NCI-H82 treated with DMSO at 0.1 percent for 48 hours (cell line): Measurements from ENCODE around the gene PKHD1.
"Not testable (repeated sequence)": the region's sequence is repeated elsewhere in the genome, so short reads cannot be mapped to it uniquely, and the experiment has no call there.

ENCODE experiments used
- DNase-seq: peaks from one replicate; lab custom pipeline; 2025; ENCODE audit not compliant: unreplicated experiment; lab: John Stamatoyannopoulos, UW

The PKHD1 gene

DNA sequence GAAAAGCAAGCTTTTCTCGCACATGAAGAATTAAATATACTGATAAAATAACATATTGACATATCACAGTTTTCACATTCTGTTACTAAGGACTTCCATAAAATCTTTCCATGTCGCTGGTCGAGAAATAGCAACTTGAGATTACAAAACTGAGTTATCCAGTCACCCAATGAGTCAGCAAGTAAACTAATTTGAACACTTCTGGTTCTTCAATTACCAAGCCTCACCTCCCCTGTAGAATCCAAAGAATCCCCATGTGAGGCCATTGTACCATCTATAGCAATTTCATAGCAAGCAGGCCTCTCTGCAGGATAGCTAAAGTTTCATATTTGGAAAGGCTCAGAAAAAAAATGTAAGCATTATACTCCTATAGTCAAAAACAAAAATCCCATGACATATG lies 87.3 kb downstream of the PKHD1 start:
- no peak for DNase-seq

DNA sequence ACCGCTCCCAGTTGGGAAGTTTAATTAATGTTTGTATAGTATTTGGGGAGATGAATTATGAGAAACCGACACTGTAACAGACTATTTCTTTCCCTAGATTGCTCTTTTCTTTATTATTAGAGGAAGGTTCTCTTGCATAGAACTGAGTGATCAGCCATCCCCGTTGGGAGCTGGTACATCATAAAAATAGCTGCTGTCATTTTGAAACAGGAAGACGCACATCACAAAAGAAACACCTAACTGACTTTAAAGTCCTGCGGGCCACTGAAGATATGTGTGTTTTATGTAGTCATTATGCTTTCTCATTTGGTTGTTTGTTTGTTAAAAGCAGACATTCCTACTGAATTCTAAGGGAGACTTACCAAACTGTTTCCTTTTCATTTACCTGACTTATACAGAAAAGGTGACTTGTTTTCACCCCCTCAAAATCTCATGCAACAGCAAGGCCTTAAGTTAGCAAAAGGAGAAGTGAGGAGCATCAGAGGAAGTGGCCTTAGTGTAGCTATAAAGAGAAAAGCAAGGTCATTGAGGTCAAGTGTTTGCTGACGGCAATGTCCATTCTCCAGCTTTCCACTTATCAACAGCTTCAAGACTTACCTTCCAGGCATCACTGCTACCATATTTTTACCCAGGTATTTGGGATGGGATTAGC lies 91.0 kb downstream of the PKHD1 start:
- DNase-seq, result no peak

DNA sequence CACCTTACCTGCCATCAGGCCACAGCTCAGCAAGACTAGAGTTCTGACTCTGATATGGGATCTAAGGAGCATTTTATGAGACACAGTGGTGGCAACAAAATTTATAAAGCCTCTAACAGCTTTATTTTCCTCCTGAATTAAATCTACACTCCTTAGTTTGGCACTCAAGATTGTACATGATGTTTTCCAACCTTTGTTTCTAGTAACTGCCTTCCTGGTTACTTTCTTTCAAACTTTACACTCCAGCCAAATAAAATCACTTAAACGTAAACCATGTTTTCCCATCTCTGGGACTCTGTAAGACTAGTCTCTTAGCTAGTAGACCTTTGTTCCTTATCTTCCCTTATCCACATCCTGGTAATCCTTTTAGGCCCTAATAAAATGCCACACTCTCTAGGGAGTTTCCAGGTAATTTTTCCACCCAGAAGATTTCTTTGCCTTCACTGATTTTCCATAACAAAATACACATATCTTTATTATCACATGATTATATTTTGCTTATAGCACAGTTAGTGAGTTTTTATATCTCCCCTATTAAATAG lies 92.1 kb downstream of the PKHD1 start:
- no peak for DNase-seq

DNA sequence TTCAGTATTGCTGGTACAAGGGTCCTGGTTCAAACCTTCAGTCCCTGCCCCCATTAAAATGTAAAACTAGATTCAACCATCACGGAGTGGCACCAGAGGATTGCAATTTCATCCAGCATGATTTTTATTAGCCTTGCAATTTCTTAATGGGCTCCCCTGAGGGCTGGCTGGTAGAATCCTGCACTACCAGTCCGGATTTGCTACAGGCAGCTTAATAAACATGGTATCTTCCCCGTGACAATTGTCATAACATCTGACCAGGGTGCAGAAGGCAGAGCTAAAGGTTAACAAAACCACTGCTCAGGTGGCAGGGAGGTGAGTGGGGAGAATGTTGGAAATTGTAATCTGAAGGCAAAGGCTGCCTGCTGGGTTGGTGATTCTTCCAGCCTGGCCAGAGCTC lies 94.5 kb downstream of the PKHD1 start:
- no peak for DNase-seq

DNA sequence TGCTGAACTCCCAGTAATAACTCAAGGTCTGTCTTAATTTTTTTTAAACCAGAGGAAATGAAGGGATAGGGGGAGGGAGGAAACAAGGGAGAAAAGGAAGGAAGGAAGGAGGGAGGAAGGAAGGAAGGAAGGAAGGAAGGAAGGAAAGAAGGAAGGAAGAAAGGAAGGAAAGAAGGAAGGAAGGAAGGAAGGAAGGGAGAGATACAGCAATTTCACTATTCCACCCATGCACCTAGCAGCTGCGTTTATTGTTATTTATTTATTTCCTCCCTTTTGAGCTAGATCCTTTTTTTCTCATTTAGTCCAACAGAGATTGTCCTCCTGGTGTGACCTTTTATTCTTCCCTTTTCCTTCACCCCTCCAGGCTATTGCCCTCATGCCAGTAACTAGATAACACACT lies 97.6 kb downstream of the PKHD1 start:
- no peak for DNase-seq

DNA sequence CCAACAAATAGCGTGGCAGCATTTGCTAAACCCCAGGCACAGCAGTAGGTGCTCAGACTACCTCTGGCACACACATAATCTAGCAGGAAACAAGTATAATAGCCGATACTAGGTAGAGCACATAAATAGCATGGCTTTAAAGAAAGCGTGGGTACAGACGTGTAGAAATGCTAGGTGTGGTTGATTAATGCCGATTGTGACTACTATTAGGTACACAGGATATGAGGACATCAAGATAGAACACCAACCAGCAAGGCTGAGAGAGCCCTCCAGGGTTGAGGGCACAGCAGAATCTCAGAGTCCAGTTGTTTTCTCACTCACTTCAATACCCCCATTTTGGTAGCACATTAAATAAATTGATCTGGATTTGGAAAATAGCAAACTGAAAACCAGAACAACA lies 100.5 kb downstream of the PKHD1 start:
- no peak for DNase-seq

DNA sequence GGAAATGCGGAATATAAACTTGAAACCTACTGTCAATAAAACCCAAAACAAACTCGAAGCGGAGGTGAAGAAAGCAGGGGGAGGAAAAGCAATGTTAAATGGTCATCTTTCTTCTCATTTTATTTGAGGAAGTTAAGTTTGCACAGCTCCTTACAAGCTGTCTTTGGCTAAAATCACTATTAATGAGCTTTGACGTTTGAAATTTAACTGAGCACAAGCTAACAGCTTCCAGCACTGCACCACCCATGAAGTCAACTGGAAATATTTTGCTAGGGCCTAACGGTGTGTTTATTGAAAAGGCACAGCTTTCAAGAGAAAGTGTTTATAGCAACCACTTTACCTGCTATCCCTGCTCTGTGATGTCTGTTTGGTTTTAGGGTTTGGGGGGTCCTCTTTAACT lies 103.8 kb downstream of the PKHD1 start:
- DNase-seq, result no peak

DNA sequence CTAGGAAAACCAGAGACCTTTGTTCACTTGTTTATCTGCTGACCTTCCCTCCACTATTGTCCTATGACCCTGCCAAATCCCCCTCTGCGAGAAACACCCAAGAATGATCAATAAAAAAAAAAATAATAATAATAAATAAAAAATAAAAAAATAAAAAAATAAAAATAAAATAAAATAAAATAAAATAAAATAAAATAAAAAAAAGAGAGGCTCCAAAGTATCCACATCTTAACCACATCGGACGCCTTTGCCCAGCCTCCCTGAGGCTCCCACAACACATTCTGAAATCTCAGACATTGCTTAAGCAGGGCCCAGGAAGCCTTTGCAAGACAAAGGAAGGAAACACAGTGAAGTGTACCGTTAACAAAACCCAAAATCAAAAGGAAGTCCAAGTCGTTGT lies 104.7 kb downstream of the PKHD1 start:
- not testable (repeated sequence) for DNase-seq

DNA sequence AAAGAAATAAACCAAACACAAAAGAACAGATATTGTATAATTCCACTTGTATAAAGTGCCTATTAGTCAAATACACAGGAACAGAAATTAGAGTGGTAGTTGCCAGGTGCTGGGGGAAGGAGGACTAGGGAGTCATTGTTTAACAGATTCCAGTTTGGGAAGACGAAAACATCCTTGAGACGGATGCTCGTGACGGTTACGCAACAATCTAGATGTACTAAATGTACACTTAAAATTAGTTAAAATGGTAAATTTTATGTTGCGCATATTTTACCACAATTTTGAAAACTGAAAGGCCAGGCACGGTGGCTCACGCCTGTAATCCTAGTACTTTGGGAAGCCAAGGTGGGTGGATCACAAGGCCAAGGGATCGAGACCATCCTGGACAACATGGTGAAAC lies 111.0 kb downstream of the PKHD1 start:
- DNase-seq, result no peak

DNA sequence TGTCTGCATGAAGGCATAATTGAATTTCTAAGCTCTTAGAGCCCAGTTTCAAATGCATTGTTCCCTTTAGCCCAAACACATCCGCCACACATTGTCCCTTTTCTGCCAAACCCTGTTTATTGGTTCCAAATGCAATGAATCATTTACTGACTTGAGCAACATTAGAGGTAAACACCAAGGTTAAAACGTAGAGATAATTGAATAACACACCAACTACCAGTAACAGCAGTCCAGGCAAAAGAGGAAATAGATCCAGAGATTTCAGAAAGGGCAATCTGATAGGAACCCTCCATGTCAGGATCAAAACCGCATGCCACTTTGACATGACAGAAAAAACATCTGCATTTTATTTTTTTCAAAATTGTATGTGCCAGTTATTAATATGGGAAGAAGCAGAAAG lies 114.8 kb downstream of the PKHD1 start:
- DNase-seq, result no peak

DNA sequence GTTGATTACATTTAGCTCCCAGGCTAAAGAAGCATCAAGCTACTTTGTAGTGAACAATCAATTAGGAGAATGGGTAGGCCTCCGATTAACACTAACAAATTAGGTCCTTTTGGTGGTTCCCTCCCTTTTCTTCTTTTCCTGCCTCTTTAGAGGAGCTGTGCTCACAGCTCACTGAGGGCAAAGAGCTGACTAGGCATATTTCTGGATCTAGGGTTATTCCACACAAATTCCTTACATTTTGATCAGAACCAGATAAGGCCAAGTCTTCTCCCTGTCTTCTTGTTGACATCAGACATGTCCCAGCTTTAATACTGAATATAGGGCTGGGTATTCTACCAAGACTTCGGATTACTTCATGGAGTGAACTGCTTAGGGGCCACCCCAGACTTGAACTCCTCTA lies 119.1 kb downstream of the PKHD1 start:
- no peak for DNase-seq

DNA sequence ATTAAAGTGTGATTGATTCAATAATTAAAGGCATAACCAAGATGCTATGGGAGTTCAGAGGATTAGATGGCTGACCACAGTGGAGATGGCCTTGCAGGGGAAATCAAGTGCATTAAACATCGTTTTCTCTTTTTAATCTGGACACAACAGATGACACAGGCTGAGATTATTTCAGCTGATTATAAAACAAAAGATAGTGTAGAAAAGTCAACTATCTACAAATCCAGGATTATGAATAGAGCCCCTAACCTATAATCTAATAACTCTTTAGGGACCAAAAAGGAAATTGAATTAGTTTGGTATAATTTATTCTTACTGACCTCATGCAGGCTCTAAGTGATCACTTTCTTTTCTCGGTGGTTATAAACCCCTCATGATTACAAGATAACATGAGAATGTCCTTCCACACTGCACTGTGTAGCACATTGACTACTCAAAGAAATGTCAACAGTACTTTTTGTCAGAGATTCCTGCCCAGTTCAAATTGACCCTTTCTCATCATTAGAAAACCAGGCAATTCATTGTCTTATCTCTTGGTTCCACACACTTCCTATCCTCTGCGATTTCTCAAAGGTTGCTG lies 122.1 kb downstream of the PKHD1 start:
- no peak for DNase-seq

DNA sequence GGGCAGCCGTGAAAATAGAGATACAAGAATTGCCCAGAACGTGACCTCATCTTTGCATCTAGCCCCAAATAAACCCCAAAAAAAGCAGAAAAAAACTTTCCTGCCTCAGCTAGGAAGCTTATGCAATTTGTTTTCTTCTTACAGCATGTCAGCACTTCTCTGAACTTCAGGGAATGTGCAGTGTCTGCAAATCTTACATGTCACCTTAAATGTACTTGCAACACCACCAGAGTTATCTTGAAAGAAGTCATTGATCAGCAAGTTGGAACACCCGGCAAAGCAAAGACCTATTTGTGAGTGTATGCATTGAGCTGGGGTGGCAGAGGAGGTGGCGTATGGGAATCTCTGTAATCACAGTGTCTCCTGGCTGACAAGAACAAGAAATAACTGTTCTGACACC lies 123.4 kb downstream of the PKHD1 start:
- DNase-seq, result no peak

DNA sequence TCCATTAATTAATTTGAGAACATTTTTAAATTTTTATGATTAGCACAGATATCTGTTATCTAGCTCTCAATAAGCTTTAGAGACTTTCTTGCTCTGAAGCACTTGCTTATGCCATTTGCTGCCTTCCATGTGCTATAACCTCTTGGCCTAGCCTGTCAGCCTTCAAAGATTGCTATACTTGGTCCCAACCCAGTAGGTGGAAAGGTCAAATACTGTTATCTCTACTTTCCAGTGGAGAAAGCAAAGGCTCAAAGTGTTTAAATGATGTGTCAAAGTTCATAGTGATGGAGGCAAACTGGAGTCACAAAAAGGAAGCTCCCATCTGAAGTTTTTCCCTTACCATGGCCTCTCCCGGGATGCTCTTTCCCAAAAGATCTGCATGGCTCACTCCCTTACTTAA lies 125.1 kb downstream of the PKHD1 start:
- DNase-seq, result no peak

DNA sequence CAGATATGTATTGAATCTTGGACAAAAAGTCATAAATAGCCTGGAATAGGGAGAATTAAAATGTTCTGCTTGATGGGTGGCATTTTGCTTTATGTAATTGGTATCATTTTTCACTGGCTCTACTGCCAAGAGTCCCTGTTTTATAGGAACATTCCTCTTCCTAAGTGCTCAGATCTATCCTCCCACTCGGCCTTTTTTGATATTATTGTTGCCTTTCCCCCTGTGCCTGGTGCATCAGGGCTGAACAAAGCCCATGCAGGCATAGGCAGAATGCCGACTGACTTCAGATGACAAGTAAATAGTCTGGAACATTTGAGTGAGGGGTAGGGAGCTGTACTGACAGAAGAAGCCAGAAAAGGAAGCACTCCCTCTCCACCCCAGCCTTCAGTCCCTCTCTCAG lies 127.0 kb downstream of the PKHD1 start:
- DNase-seq, result no peak

DNA sequence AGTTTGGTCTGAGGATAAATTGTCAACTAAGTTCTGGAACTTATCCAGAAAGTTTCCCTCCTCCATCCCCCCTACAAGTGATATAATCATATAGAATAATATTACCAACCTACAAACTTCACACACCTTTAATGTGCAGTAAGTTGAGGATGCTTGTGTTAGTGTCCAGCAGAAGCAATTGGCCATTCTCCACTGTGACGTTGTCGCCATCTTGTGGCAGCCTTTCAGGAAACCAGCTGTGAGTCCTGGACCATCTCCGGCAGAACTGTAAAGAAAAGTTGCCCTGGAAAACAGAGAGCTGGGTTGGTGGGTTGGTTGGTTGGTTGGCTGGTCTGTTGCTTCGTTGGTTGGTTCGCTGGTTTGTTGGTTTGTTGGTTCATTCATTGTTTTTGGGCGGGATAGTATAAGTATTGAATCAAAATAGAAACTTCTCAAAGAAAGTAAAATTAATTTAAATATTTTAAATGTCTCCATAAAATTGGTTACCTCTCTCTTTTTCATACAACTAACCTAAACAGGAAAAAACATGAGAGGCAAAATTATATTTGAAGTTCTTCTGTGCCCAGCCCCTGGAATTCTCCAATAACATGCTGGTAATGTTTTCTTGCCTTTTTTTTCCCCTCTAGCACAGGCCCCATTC lies 127.5 kb downstream of the PKHD1 start:
- peak; percentile 17 for DNase-seq

DNA sequence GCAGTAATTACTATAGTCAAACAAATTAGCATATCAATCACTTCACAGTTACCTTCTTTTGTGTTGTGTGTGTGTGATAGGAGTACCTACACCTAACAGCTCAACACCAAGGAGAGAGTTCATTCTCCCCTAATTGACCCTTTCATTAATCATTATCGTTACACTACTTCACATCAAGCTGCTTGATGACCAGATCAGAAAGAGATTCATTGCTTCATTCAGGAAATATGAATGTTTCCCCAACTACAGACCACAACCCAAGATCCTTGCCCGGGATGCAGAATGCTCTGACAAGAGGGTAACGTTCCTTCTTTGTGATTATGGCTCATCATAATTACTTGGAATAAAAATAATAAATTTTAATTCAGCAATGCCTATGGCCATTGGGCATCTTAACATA lies 132.7 kb downstream of the PKHD1 start:
- DNase-seq, result no peak

DNA sequence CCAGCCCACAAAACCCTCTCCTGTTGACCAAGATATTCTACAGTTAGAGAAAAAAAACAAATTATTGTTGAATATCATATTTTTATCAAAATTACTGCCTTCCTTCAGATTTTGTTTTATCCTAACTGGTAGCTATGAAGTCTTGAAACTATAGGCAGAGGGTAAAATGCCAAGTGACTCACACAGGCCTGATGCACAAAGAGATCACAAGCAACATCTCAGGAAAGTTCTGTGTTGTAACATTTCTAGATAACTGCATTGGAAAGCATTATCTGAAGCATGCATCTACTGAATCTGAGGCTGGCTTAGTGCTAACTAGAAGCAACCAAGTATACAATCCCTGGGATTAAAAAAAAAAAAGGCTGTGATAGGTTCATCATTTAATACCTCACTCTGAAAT lies 134.2 kb downstream of the PKHD1 start:
- no peak for DNase-seq

DNA sequence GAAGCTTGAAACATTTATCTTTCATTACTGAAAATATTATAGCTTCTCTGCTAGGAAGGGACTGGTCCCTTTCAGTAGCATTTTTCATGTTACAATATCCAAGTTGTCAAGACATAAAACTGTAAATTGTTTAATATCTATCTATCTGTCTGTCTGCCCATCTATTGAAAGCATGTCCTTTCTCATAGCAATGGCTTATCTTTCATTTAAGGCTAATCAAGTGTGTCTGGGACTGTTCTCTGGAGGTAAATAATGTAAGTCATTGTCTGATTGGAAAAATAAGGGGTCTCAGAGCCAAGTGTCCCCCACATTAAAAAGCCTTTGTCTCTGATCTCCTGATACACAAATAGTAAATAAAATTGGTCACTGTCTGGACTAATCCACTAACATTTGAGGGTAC lies 135.5 kb downstream of the PKHD1 start:
- no peak for DNase-seq

DNA sequence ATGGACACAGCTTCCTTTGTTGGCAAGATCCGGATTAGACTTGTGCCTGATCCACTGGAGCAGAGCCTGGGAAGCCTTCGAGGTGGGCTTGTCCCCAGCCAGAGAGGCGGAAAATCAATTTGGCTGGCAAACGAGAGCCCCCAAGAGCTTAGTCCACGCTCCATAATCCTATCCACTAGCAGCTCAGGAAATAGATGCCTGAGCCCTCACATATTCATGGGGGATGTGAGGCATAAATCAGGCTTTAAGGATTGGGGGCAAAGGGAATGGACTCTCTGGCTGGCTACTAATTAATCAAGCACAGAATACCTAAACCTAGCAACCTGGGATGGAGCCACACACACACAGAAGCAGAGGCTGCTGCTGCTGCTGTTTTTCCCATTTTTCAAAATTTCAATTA lies 137.9 kb downstream of the PKHD1 start:
- peak; percentile 94 for DNase-seq

DNA sequence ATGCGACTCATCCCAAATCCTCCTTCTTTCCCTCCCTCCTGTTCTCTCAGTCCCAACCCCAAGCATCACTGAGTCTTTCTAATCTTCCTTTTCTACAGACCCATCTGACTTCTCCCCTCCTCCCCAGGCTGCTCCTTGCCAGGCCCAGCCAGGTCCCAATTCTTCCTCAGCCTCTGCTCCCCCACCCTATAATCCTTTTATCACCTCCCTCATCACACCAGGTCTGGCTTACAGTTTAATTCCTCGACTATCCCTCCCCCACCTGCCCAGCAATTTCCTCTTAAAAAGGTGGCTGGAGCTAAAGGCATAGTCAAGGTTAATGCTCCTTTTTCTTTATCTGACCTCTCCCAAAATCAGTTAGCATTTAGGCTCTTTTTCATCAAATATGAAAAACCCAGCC lies 147.7 kb downstream of the PKHD1 start:
- DNase-seq, result peak; percentile 66

DNA sequence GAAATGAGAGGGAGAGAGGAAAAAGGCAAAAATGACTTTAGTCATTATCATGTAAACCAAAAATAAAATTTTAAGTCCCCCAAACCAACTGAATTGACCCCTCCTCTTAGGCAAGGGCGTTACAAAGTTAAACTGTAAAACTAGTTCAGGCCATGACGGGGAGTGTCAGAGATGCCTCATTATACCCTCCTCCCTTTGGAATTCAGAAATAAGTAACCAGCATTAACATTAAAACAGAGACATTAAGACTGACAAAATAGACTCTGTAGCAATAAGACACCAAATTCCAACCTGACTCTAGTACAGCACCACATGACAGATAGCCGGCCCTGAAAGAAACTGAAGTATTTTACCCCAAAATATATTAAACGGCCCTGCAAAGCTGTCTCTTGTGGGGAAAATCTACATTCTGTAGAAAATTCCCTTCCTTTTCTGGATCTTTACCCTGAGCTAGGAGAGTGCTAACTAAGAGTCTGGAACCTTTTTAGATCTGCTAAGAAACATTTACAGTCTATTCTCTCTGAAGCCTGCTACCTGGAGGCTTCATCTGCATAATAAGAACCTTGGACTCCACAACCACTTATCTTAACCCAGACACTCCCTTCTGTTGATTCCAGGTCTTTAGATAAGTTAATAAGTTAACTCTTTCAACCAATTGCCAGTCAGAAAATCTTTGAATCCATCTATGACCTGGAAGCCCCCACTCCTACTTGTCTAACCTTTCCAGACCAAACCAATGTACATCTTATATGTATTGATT lies 150.7 kb downstream of the PKHD1 start:
- DNase-seq, result no peak
